Testis (tissue), 2 donors: Measurements from ENCODE around the gene PPP1R13L.

Experiments used
- CTCF ChIP-seq, 3 experiments: fragments of 450-650 bp in 2 of 3; fragments of 200-600 bp in 1 of 3; sonication (generic) in 1 of 3; IDR thresholded peaks; one replicate each; pipeline ENCODE4 v1.5.1; 2016 to 2019; ENCODE audit warnings: antibody characterized with exemption in 3 of 3, mild to moderate bottlenecking in 2 of 3, moderate library complexity in 1 of 3
- POLR2A ChIP-seq: fragments of 450-650 bp; IDR thresholded peaks from one replicate; pipeline ENCODE4 v1.6.1; 2017; ENCODE audit warnings: antibody characterized with exemption, mild to moderate bottlenecking, moderate library complexity

- no peak for TF ChIP-seq POLR2A
- TF ChIP-seq CTCF (IDR thresholded peaks at IDR 0.05), result no peak
These were observed 40.2 kb downstream of the PPP1R13L start for GRCh38 chr19:45364696-45365095.
